Endothelial cell (in vitro differentiated cells): ENCODE measurements around the gene NACC1. TPM values are rescaled to one million over a fixed set of nuclear protein-coding genes. Genes with fewer than 3 reads are reported as not detected.

Source experiments
- DNase-seq: peaks from one replicate; pipeline ENCODE4 v3.0.0; 2021; ENCODE audit warnings: low spot score
- H3K27ac Mint-ChIP-seq: one replicate; pipeline ENCODE4 v1.8.0; 2021; ENCODE audit warnings: mixed read lengths, inconsistent platforms; ENCODE audit not compliant: unreplicated experiment
- H3K27me3 Mint-ChIP-seq: one replicate; pipeline ENCODE4 v1.8.0; 2021; ENCODE audit warnings: mild to moderate bottlenecking, moderate library complexity, mixed read lengths, inconsistent platforms; ENCODE audit not compliant: unreplicated experiment
- H3K36me3 Mint-ChIP-seq: one replicate; pipeline ENCODE4 v1.8.0; 2021; ENCODE audit warnings: mild to moderate bottlenecking, low read depth, mixed read lengths, inconsistent platforms; ENCODE audit not compliant: unreplicated experiment
- H3K4me1 Mint-ChIP-seq: one replicate; pipeline ENCODE4 v1.8.0; 2021; ENCODE audit warnings: mild to moderate bottlenecking, mixed read lengths, inconsistent platforms; ENCODE audit not compliant: unreplicated experiment
- H3K4me3 Mint-ChIP-seq: one replicate; pipeline ENCODE4 v1.8.0; 2021; ENCODE audit warnings: mild to moderate bottlenecking, mixed read lengths, inconsistent platforms; ENCODE audit not compliant: unreplicated experiment
- H3K9me3 Mint-ChIP-seq: one replicate; pipeline ENCODE4 v1.8.0; 2021; ENCODE audit warnings: mixed read lengths, inconsistent platforms; ENCODE audit not compliant: unreplicated experiment
- total RNA-seq: library from RNA; stranded (reverse); fragmentation: NEBNext Ultra II Directional; extraction: Animal tissue kit (Norgen Biotek cat#: 25700); gene quantifications from one replicate; pipeline ENCODE4 v1.2.1, GENCODE V29; 2021; ENCODE audit not compliant: unreplicated experiment
- TF ChIP-seq, protein P1 (sequence below): fragments of 200-600 bp; sonication (generic); IDR thresholded peaks from one replicate; pipeline ENCODE4 v1.5.0; 2021; ENCODE audit warnings: antibody characterized with exemption; ENCODE audit not compliant: unreplicated experiment

The NACC1 gene
- total RNA-seq, 1 donor from 2014 or later: 112 TPM

- peak within 1 kb of the TSS; percentile 74 for H3K27ac Mint-ChIP-seq
- peak within 1 kb of the TSS; percentile 97 for H3K4me3 Mint-ChIP-seq
- H3K36me3 Mint-ChIP-seq: peaks cover 11% of the 10 kb centered on the region
- H3K27me3 Mint-ChIP-seq: peaks cover 15% of the 10 kb centered on the region
- peak; percentile 99 for DNase-seq
- TF ChIP-seq, protein P1, sequence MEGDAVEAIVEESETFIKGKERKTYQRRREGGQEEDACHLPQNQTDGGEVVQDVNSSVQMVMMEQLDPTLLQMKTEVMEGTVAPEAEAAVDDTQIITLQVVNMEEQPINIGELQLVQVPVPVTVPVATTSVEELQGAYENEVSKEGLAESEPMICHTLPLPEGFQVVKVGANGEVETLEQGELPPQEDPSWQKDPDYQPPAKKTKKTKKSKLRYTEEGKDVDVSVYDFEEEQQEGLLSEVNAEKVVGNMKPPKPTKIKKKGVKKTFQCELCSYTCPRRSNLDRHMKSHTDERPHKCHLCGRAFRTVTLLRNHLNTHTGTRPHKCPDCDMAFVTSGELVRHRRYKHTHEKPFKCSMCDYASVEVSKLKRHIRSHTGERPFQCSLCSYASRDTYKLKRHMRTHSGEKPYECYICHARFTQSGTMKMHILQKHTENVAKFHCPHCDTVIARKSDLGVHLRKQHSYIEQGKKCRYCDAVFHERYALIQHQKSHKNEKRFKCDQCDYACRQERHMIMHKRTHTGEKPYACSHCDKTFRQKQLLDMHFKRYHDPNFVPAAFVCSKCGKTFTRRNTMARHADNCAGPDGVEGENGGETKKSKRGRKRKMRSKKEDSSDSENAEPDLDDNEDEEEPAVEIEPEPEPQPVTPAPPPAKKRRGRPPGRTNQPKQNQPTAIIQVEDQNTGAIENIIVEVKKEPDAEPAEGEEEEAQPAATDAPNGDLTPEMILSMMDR: no peak
- H3K4me1 Mint-ChIP-seq: peaks cover 16% of the 10 kb centered on the region
- H3K9me3 Mint-ChIP-seq: no peaks in the 10 kb centered on the region
Measured at GRCh38 chr19:13102666-13103580, 15.1 kb upstream of the NACC1 start, which contains the start of gene LYL1. LYL1 (minus strand) TSS chr19:13102858; CDS start chr19:13101171, 1,687 bp downstream.

GRCh38 chr19:13103581-13104359, 14.3 kb upstream of the NACC1 start:
- DNase-seq: no peak

GRCh38 chr19:13104360-13104847, 13.7 kb upstream of the NACC1 start:
- H3K9me3 Mint-ChIP-seq: no peaks in the 10 kb centered on the region

More at GRCh38 chr19:13103581-13104359, 14.3 kb upstream of the NACC1 start:
- Mint-ChIP-seq H3K4me1 (peaks cover 16% of the 10 kb centered on the region), H3K4me3 (no peak overlapping the region), H3K36me3 (peaks cover 11% of the 10 kb centered on the region), H3K27ac (peak overlapping the region; percentile 52), H3K27me3 (peaks cover 15% of the 10 kb centered on the region), H3K9me3 (no peaks in the 10 kb centered on the region)
- TF ChIP-seq, protein P1: no peak

DNA sequence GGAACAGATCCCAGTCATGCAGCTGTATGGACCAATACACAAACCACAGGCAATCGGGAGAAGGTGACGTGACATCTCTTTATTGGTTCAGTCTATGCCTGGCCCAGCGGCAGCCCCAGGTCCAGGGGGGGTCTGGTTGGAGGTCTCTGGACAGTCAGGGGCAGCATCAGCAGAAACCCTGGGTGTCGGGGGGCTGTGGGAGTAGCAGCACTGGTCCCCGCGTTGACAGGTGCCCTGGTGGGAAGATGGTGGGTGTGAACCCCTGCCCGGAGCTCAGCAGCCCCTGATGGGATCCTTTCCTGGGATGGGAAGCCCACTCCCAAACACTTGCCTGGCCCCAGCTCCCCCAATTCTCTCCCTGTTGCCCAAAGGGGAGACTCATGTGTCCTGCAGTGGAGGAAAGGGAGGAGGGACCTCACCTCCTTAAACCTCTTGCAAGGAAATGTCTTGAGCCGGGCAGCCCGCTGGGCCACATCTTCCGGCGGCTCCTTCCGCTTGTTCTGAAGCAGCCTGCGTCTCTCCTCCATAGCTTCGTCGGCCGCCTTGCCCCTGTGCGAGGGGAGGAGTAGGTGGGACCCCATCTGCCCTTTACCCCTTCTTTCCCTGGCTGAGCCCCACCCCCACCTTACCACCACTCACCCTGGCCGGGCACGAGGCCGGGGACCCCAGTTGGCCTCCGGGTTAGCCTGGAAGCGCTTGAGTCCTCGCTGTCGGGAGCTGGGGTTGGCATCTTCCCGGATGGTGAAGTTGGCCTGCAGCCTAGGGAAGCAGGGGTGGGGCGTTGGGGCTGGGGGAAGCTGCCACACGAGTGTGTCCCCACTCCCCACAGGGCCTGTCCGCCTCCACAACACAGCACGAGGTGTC, 13.0 kb upstream of the NACC1 start:
- H3K4me3 Mint-ChIP-seq: no peak overlapping the region
- peaks cover 8% of the 10 kb centered on the region for H3K36me3 Mint-ChIP-seq
- H3K27ac Mint-ChIP-seq: peak overlapping the region; percentile 78
- no peak for DNase-seq
- H3K9me3 Mint-ChIP-seq: no peaks in the 10 kb centered on the region
- TF ChIP-seq, protein P1: peak; percentile 18
- peaks cover 13% of the 10 kb centered on the region for H3K4me1 Mint-ChIP-seq
- H3K27me3 Mint-ChIP-seq: peaks cover 11% of the 10 kb centered on the region

More at GRCh38 chr19:13104360-13104847, 13.7 kb upstream of the NACC1 start:
- peak; percentile 78 for DNase-seq
- peaks cover 16% of the 10 kb centered on the region for H3K4me1 Mint-ChIP-seq
- TF ChIP-seq, protein P1: peak; percentile 77
- peaks cover 11% of the 10 kb centered on the region for H3K36me3 Mint-ChIP-seq
- H3K27me3 Mint-ChIP-seq: peaks cover 15% of the 10 kb centered on the region
- no peak overlapping the region for H3K4me3 Mint-ChIP-seq
- peak overlapping the region; percentile 78 for H3K27ac Mint-ChIP-seq
